Measurements from ENCODE around the gene CCDC57. TPM values are rescaled to one million over a fixed set of nuclear protein-coding genes. Genes with fewer than 3 reads are reported as not detected.

Gene CCDC57
- total RNA-seq, 4 donors from 2014 or later: 14.8 to 32.0 (median 21.9) TPM

DNA sequence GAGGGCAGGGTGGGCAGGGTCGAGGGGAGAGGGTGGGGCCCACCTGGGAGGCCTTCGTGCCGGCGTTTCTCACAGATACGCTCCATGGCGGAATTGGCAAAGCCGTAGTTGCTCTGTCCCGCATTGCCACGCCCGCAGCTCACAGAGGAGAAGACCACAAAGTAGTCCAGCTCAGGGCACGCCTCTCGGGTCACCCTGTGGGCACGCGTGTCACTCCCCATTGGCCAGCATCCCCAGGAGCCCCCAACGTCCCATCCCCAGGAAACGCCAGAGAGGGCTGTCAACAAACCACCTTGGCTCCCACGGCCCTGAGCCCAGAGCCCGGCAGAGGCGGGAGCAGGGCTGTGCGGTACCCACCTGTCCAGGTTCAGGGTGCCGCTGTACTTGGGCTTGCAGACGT is 130.7 kb downstream of the CCDC57 start:
- no peak for DNase-seq (ENCODE audit: low spot score)
- ATAC-seq (ENCODE audit: low FRiP score): no peak
- TF ChIP-seq, protein P1, sequence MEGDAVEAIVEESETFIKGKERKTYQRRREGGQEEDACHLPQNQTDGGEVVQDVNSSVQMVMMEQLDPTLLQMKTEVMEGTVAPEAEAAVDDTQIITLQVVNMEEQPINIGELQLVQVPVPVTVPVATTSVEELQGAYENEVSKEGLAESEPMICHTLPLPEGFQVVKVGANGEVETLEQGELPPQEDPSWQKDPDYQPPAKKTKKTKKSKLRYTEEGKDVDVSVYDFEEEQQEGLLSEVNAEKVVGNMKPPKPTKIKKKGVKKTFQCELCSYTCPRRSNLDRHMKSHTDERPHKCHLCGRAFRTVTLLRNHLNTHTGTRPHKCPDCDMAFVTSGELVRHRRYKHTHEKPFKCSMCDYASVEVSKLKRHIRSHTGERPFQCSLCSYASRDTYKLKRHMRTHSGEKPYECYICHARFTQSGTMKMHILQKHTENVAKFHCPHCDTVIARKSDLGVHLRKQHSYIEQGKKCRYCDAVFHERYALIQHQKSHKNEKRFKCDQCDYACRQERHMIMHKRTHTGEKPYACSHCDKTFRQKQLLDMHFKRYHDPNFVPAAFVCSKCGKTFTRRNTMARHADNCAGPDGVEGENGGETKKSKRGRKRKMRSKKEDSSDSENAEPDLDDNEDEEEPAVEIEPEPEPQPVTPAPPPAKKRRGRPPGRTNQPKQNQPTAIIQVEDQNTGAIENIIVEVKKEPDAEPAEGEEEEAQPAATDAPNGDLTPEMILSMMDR (IDR thresholded peaks at IDR 0.05): no peak

DNA sequence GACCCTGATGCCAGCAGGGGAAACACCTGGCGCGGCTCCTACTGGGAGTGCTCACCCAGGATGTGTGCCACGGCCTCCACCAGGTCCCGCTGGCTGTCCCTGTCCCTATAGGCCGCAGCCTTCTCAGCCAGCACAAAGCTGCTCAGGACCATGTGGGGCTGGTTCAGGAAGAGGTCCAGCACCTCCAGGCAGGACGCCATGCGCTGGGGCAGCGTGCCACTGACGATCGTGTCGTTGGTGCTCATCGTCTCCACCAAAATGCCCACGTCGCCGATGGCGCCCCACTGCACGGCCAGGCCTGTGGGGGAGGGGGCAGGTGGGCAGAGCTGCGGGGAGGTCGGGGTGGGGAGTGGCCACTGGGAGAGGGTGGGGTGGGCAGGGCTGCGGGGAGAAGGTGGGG is 131.1 kb downstream of the CCDC57 start:
- TF ChIP-seq, protein P1 (IDR thresholded peaks at IDR 0.05): no peak
- no peak for DNase-seq (ENCODE audit: low spot score)
- no peak for ATAC-seq (ENCODE audit: low FRiP score)

DNA sequence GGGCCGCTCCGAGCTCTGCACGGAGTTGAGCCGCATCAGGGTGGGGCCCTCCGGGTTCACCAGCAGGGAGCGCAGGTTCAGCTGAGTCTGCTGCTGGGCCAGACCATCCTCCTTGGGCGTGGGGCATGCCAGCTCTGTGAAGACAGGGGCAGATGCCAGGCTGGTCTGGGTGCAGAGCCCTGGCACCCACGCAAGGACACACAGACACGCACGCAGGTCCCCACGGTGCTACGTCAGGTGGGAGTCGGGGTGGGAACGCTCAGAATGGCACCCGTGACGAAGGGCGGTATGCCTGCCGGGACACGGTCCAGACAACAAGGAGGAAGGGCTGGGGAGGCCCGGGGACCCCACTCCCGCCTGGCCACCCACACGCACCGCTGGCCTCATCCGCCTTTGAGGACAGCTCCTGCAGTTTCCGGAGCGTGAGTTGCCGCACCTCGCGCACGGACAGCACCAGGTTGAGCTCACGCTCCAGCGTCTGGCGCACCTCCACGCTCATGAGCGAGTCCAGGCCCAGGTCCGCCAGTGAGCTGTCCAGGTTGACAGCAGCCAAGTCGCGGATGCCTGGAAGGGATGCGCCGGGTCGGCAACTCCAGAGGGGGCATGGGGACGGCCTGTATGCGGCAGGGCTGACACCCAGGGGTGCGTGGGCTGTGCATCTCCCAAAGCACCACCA is 131.7 kb downstream of the CCDC57 start:
- TF ChIP-seq, protein P1 (IDR thresholded peaks at IDR 0.05): no peak

DNA sequence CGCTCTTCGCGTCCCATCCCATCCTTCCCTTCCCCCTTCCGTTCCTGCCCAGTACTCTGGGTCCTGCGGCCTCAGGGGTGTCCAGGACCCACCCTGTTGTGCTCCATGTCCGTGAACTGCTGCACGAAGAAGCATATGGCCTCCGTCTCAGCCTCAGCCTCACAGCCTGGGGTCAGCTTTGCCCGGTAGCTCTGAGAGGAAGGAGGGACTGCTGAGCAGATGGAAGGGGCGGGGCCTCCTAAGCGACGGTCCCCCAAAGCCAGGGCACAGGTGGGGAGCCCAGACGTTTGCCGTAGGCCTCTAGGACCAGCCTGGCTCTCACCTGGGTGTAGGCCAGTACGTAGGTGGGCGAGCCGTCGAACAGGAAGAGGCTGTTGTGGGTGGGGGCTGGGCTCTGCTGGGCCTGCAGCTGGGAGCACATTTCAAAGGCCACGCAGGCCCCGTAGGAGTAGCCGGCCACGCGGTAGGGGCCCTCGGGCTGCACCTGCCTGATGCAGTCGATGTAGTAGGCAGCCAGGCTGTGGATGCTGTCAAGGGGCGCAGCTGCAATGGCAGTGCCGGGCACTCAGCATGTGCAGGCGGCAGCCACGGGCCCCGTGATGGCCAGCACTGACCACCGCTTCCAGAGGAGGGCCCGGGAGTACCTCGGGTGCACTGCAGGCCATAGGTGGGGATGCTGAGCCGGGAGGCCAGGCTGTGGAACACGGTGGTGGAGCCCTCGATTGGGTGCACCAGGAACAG is 132.4 kb downstream of the CCDC57 start:
- DNase-seq (ENCODE audit: low spot score) (no peak), ATAC-seq (ENCODE audit: low FRiP score) (no peak)
- TF ChIP-seq, protein P1 (IDR thresholded peaks at IDR 0.05): no peak

More for the DNA sequence above, 131.7 kb downstream of the CCDC57 start:
- no peak for DNase-seq (ENCODE audit: low spot score)
- no peak for ATAC-seq (ENCODE audit: low FRiP score)

DNA sequence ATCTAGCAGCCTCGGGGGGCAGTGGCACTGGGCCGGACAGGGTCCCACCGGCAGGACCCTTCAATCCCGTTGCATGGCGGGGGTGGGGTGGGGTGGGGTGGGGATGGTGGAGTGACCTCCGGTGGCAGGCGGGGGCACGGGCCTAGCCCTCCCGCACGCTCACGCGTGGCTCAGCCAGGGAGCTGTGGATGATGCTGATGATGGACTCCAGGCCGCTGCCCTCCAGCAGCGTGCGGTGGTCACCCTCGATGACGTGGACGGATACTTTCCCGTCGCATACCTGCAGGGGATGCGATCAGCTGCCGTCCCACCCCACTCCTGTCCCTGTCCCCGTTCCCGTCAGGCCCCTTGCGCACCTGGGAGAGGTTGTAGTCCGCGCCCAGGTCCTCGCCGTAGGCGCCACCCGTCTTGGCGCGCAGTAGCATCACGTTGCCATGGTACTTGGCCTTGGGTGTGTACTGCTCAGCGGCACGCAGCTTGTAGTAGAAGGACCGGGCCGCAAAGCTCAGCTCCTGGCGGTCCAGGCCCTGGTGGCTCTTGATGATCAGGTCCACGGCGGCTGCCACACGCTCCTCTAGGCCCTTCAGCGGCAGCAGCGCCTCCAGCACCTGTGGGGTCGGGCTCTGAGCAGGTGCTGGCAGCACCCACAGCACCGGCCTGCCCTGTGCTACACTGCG is 133.5 kb downstream of the CCDC57 start:
- TF ChIP-seq, protein P1 (IDR thresholded peaks at IDR 0.05): no peak
- ATAC-seq (ENCODE audit: low FRiP score): no peak
- no peak for DNase-seq (ENCODE audit: low spot score)

DNA sequence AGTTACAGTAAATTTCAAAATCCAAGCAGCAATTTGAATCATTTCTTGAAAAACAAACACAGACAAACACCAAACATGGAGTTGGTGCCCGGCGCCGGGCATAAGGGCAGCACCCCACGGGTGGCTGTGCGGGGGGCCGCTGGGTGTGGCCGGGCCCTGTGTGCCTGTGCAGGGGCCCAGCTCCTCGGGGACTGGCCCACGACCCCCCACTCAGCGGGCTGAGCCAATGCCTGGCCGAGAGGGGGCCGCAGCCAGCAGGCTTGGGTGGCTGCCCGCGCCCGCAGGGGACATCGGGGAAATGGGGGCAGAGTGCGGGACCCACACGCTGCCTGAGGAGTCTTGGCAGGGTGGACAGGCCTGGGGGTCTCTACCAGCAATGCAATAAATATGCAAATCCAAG is 134.2 kb downstream of the CCDC57 start:
- TF ChIP-seq, protein P1 (IDR thresholded peaks at IDR 0.05): no peak
- no peak for DNase-seq (ENCODE audit: low spot score)
- no peak for ATAC-seq (ENCODE audit: low FRiP score)
